H9 (cell line): ENCODE measurements around the gene DTNBP1. TPM values are rescaled to one million over a fixed set of nuclear protein-coding genes. Genes with fewer than 3 reads are reported as not detected.

Experiments
- DNase-seq: peaks from one replicate; pipeline ENCODE4 v3.0.0-alpha.2; 2017
- H2AFZ ChIP-seq: one replicate; pipeline ENCODE4 v1.6.1; 2013; ENCODE audit warnings: mild to moderate bottlenecking, low read length, control low read depth, moderate library complexity
- H2AK5ac ChIP-seq: 2 replicates; pipeline ENCODE4 v1.6.1; 2013; ENCODE audit warnings: low read length, control low read depth, mixed read lengths; ENCODE audit not compliant: insufficient read length
- H2BK120ac ChIP-seq: one replicate; pipeline ENCODE4 v1.6.1; 2013; ENCODE audit warnings: low read depth, mild to moderate bottlenecking, low read length, control low read depth, inconsistent platforms; ENCODE audit not compliant: poor library complexity, severe bottlenecking
- H2BK12ac ChIP-seq: 2 replicates; pipeline ENCODE4 v1.6.1; 2013; ENCODE audit warnings: low read length, control low read depth, mixed read lengths, low read depth; ENCODE audit not compliant: insufficient read length
- H2BK15ac ChIP-seq: 2 replicates; pipeline ENCODE4 v1.6.1; 2013; ENCODE audit warnings: low read depth, low read length, control low read depth
- H2BK20ac ChIP-seq: one replicate; pipeline ENCODE4 v1.6.1; 2013; ENCODE audit warnings: low read depth, mild to moderate bottlenecking, low read length, control low read depth, inconsistent platforms; ENCODE audit not compliant: poor library complexity, severe bottlenecking
- H2BK5ac ChIP-seq: 2 replicates; pipeline ENCODE4 v1.6.1; 2013; ENCODE audit warnings: low read length, control low read depth, mixed read lengths; ENCODE audit not compliant: insufficient read length
- H3K14ac ChIP-seq: 2 replicates; pipeline ENCODE4 v1.6.1; 2013; ENCODE audit warnings: low read length, control low read depth; ENCODE audit not compliant: insufficient read depth
- H3K18ac ChIP-seq: 2 replicates; pipeline ENCODE4 v1.6.1; 2013; ENCODE audit warnings: low read depth, mild to moderate bottlenecking, mixed read lengths, low read length, control low read depth; ENCODE audit not compliant: insufficient read length
- H3K23ac ChIP-seq: 2 replicates; pipeline ENCODE4 v1.6.1; 2013; ENCODE audit warnings: low read length, control low read depth, mixed read lengths, low read depth; ENCODE audit not compliant: insufficient read length
- H3K23me2 ChIP-seq: 2 replicates; pipeline ENCODE4 v1.6.1; 2013; ENCODE audit warnings: low read depth, mild to moderate bottlenecking, mixed read lengths, low read length, control low read depth; ENCODE audit not compliant: insufficient read length, poor library complexity, severe bottlenecking
- H3K27ac ChIP-seq: 2 replicates; pipeline ENCODE4 v1.5.1; 2013; ENCODE audit warnings: low read length, control low read depth, mixed read lengths, low read depth; ENCODE audit not compliant: insufficient read length
- H3K27me3 ChIP-seq: 2 replicates; pipeline ENCODE4 v1.6.1; 2013; ENCODE audit warnings: low read length, control low read depth, inconsistent platforms; ENCODE audit not compliant: insufficient read depth
- H3K4ac ChIP-seq: 2 replicates; pipeline ENCODE4 v1.6.1; 2013; ENCODE audit warnings: low read depth, mild to moderate bottlenecking, control low read depth, inconsistent platforms, low read length, moderate library complexity
- H3K4me1 ChIP-seq: 2 replicates; pipeline ENCODE4 v1.6.1; 2013; ENCODE audit warnings: low read length, control low read depth, inconsistent platforms; ENCODE audit not compliant: insufficient read depth
- H3K4me2 ChIP-seq: 2 replicates; pipeline ENCODE4 v1.6.1; 2013; ENCODE audit warnings: low read length, control low read depth, mixed read lengths; ENCODE audit not compliant: insufficient read length, insufficient read depth
- H3K56ac ChIP-seq: 2 replicates; pipeline ENCODE4 v1.6.1; 2013; ENCODE audit warnings: low read depth, mild to moderate bottlenecking, mixed read lengths, low read length, control low read depth; ENCODE audit not compliant: insufficient read length
- H3K79me1 ChIP-seq: 2 replicates; pipeline ENCODE4 v1.6.1; 2013; ENCODE audit warnings: low read depth, mild to moderate bottlenecking, moderate library complexity, low read length, control low read depth, inconsistent platforms; ENCODE audit not compliant: insufficient read depth, poor library complexity, severe bottlenecking
- H3K79me2 ChIP-seq: 2 replicates; pipeline ENCODE4 v1.6.1; 2013; ENCODE audit warnings: low read length, control low read depth, inconsistent platforms; ENCODE audit not compliant: insufficient read depth
- H3K9ac ChIP-seq: 2 replicates; pipeline ENCODE4 v1.6.1; 2013; ENCODE audit warnings: low read length, control low read depth, mixed read lengths; ENCODE audit not compliant: insufficient read length; ENCODE audit errors: extremely low read depth
- H3K9me3 ChIP-seq: one replicate; pipeline ENCODE4 v1.6.1; 2013; ENCODE audit warnings: low read depth, low read length, inconsistent platforms; ENCODE audit not compliant: control insufficient read depth
- H3T11ph ChIP-seq: one replicate; pipeline ENCODE4 v1.6.1; 2013; ENCODE audit warnings: mild to moderate bottlenecking, low read length, control low read depth, inconsistent platforms
- H4K20me1 ChIP-seq: one replicate; pipeline ENCODE4 v1.6.1; 2013; ENCODE audit not compliant: control insufficient read depth, insufficient read length, insufficient read depth
- H4K5ac ChIP-seq: 2 replicates; pipeline ENCODE4 v1.6.1; 2013; ENCODE audit warnings: low read depth, mild to moderate bottlenecking, mixed read lengths, low read length, control low read depth; ENCODE audit not compliant: insufficient read length
- H4K8ac ChIP-seq: replicated peaks from 2 replicates; pipeline ENCODE4 v1.6.1; 2013; ENCODE audit warnings: low read length, control low read depth, mixed read lengths, low read depth; ENCODE audit not compliant: insufficient read length
- H4K91ac ChIP-seq: 2 replicates; pipeline ENCODE4 v1.6.1; 2013; ENCODE audit warnings: low read depth, mild to moderate bottlenecking, moderate library complexity, mixed read lengths, low read length, control low read depth; ENCODE audit not compliant: insufficient read length
- H3K27ac Mint-ChIP-seq, 3 experiments: 2 replicates in 2 of 3; 3 replicates in 1 of 3; pipeline ENCODE4 v1.8.0; 2020 to 2021; ENCODE audit warnings: mixed read lengths in 3 of 3, mild to moderate bottlenecking in 1 of 3, moderate library complexity in 1 of 3
- H3K27me3 Mint-ChIP-seq: 2 replicates; pipeline ENCODE4 v1.8.0; 2021; ENCODE audit warnings: low read depth, mild to moderate bottlenecking, moderate library complexity, mixed read lengths
- H3K36me3 Mint-ChIP-seq, 3 experiments: 2 replicates in 2 of 3; 3 replicates in 1 of 3; pipeline ENCODE4 v1.8.0; 2020 to 2021; ENCODE audit warnings: low read depth in 3 of 3, mixed read lengths in 3 of 3; ENCODE audit not compliant: insufficient read depth in 1 of 3
- H3K4me1 Mint-ChIP-seq, 2 experiments: 2 replicates each; pipeline ENCODE4 v1.8.0; 2020; ENCODE audit warnings: mixed read lengths in 2 of 2
- H3K4me3 Mint-ChIP-seq, 2 experiments: 2 replicates in 1 of 2; 3 replicates in 1 of 2; pipeline ENCODE4 v1.8.0; 2020 to 2021; ENCODE audit warnings: mild to moderate bottlenecking in 2 of 2, mixed read lengths in 2 of 2, moderate library complexity in 1 of 2
- H3K9me3 Mint-ChIP-seq, 2 experiments: 2 replicates in 1 of 2; 3 replicates in 1 of 2; pipeline ENCODE4 v1.8.0; 2020; ENCODE audit warnings: mild to moderate bottlenecking in 2 of 2, mixed read lengths in 2 of 2, moderate library complexity in 1 of 2
- WGBS: extraction: QIAGEN DNeasy Blood & Tissue Kit; methylation state at CpG from one replicate; pipeline ENCODE4 v1.1.7; 2013; ENCODE audit warnings: missing lambda C conversion rate, low lambda C conversion rate, mixed read lengths; ENCODE audit not compliant: insufficient read length; ENCODE audit errors: extremely low coverage; 5-methylcytosine and 5-hydroxymethylcytosine counted together
- total RNA-seq: library from RNA; stranded (reverse); gene quantifications from 2 replicates; pipeline ENCODE4 v1.2.1, GENCODE V29; 2021
- TF ChIP-seq, protein P1 (sequence below): fragments of 200-600 bp; sonication (generic); conservative IDR thresholded peaks from 3 replicates; pipeline ENCODE4 v1.8.0; 2021; ENCODE audit warnings: antibody characterized with exemption, mild to moderate bottlenecking

DTNBP1 gene
- total RNA-seq, 1 experiment from 2014 or later = 12.9 TPM

DNA sequence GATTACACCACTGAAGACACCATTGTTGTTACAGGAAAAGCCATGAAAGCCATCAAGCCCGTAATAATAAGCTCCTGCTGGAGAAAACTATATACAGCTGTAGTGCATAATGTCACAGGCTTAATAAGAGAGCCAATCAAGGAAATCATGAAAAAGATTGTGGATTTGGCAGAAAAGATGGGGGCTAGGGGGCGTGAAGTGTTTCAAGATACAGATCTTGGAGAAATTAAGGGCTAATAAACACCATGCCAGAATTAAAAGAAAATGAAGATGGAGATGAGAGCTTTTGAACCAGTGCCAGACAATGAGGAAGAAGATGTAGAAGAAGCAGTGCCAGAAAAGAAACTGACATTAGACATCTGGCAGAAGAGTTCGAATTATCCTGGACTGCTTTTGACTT is 43.2 kb upstream of the DTNBP1 start:
- H3K9ac ChIP-seq = no peak overlapping the region
- no peak overlapping the region for H3K4me2 ChIP-seq
- no peak overlapping the region for H2BK15ac ChIP-seq
- no peaks in the 10 kb centered on the region for H3K27me3 ChIP-seq
- no peak overlapping the region for H3K4ac ChIP-seq
- no peak overlapping the region for H2BK5ac ChIP-seq
- H4K91ac ChIP-seq = no peak overlapping the region
- no peak overlapping the region for H3K27ac ChIP-seq
- H3K23me2 ChIP-seq = no peaks in the 10 kb centered on the region
- no peak overlapping the region for H3K4me3 Mint-ChIP-seq
- H3K56ac ChIP-seq = no peak overlapping the region
- no peak overlapping the region for H2BK12ac ChIP-seq
- no peak overlapping the region for H3K27ac Mint-ChIP-seq
- no peaks in the 10 kb centered on the region; a peak in 2 of 7 replicates for H3K36me3 Mint-ChIP-seq
- H3K79me2 ChIP-seq = 0 out of 2 replicates have a peak, but pooled peaks cover 3% of the 10 kb centered on the region
- H2AFZ ChIP-seq = no peak overlapping the region
- no peaks in the 10 kb centered on the region; the same call in 1 of the 2 replicates for H3K27me3 Mint-ChIP-seq
- H2BK20ac ChIP-seq = no peak overlapping the region
- no peak overlapping the region for H3T11ph ChIP-seq
- H4K5ac ChIP-seq = no peak overlapping the region
- no peak overlapping the region for H3K23ac ChIP-seq
- H3K14ac ChIP-seq = no peak overlapping the region
- no peak for DNase-seq
- no peaks in the 10 kb centered on the region for H3K9me3 ChIP-seq
- H2BK120ac ChIP-seq = no peak overlapping the region
- H2AK5ac ChIP-seq = no peak overlapping the region
- peaks cover 5 to 9% of the 10 kb centered on the region in 2 experiments; a peak in 3 of 5 replicates for H3K9me3 Mint-ChIP-seq
- H3K18ac ChIP-seq = no peak overlapping the region
- no peak overlapping the region for H4K8ac ChIP-seq
- no CpG with 5 or more reads among the region's 3 CpGs for WGBS
- H3K79me1 ChIP-seq = no peaks in the 10 kb centered on the region
- H3K4me1 Mint-ChIP-seq = no peaks in the 10 kb centered on the region
- no peaks in the 10 kb centered on the region for H4K20me1 ChIP-seq
- TF ChIP-seq, protein P1, sequence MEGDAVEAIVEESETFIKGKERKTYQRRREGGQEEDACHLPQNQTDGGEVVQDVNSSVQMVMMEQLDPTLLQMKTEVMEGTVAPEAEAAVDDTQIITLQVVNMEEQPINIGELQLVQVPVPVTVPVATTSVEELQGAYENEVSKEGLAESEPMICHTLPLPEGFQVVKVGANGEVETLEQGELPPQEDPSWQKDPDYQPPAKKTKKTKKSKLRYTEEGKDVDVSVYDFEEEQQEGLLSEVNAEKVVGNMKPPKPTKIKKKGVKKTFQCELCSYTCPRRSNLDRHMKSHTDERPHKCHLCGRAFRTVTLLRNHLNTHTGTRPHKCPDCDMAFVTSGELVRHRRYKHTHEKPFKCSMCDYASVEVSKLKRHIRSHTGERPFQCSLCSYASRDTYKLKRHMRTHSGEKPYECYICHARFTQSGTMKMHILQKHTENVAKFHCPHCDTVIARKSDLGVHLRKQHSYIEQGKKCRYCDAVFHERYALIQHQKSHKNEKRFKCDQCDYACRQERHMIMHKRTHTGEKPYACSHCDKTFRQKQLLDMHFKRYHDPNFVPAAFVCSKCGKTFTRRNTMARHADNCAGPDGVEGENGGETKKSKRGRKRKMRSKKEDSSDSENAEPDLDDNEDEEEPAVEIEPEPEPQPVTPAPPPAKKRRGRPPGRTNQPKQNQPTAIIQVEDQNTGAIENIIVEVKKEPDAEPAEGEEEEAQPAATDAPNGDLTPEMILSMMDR = no peak
- H3K4me1 ChIP-seq = no peaks in the 10 kb centered on the region
